ENCODE data around the gene ABCG4. TPM values are rescaled to one million over a fixed set of nuclear protein-coding genes. Genes with fewer than 3 reads are reported as not detected.
A peak's percentile ranks its signal among the peaks of the same experiment; 100 is the strongest.

The ABCG4 gene
- total and polyA plus RNA-seq, 9 of the 15 experiments (the other 6 are each of a cell fraction or from before 2014, with no cell fraction given): 0.03 to 0.11 (median 0.07) TPM; not detected in 4

- TF ChIP-seq ZNF778 (CRISPR knock-in tag; IDR thresholded peaks at IDR 0.05): no peak
- peak in 1 of 2 experiments; percentile 67; a peak in 2 of 4 replicates for TF ChIP-seq HDAC1 (IDR thresholded peaks at IDR 0.05)
- TF ChIP-seq RREB1 (CRISPR knock-in tag; IDR thresholded peaks at IDR 0.05): no peak
- TF ChIP-seq SIX5 (IDR thresholded peaks at IDR 0.05; ENCODE audit: borderline replicate concordance in 1 of 2, insufficient read depth in 1 of 2, low read depth in 1 of 2, low read length in 2 of 2): no peak
- peak; percentile 67 for TF ChIP-seq ELF4 (CRISPR knock-in tag; IDR thresholded peaks at IDR 0.05)
- TF ChIP-seq SNRNP70 (optimal IDR thresholded peaks at IDR 0.05; ENCODE audit: low read depth, low read length): no peak
- TF ChIP-seq ZNF395 (CRISPR knock-in tag; IDR thresholded peaks at IDR 0.05): no peak
- TF ChIP-seq HMG20A (CRISPR knock-in tag; conservative IDR thresholded peaks at IDR 0.05): no peak
- TF ChIP-seq MBD1 (CRISPR knock-in tag; IDR thresholded peaks at IDR 0.05): no peak
- TF ChIP-seq GABPA (tag; conservative IDR thresholded peaks at IDR 0.05; ENCODE audit: low read depth): peak; percentile 89
- TF ChIP-seq ZNF639 (CRISPR knock-in tag; conservative IDR thresholded peaks at IDR 0.05 in 1 of 2, IDR thresholded peaks at IDR 0.05 in 1 of 2): 0 out of 4 replicates have a peak, but pooled peaks of 1 of the 2 experiments have one; percentile 31
- peak; percentile 85; the same call in 1 of the 2 replicates for TF ChIP-seq ZBTB7A (IDR thresholded peaks at IDR 0.05; ENCODE audit: borderline replicate concordance, control insufficient read depth, low read depth, low read length)
- TF ChIP-seq LEF1 (IDR thresholded peaks at IDR 0.05): no peak; the same call in 1 of the 2 replicates
- no peak for TF ChIP-seq ATF1 (CRISPR knock-in tag; IDR thresholded peaks at IDR 0.05)
- peak; percentile 84 for TF ChIP-seq ATF1 (tag; IDR thresholded peaks at IDR 0.05)
- TF ChIP-seq CHCHD3 (CRISPR knock-in tag; IDR thresholded peaks at IDR 0.05): peak; percentile 77; the same call in 1 of the 2 replicates
Measured at GRCh38 chr11:119121008-119121810, 27.6 kb upstream of the ABCG4 start, which contains the start of gene HINFP (continued).
